B cell (primary cell): ENCODE data around the gene CHD5. TPM values are rescaled to one million over a fixed set of nuclear protein-coding genes. Genes with fewer than 3 reads are reported as not detected.

ENCODE experiments used
- ATAC-seq: fragments of 200-7000 bp; cut with Tn5 transposase; one replicate; pipeline ENCODE4 v1.10.0; 2021; ENCODE audit warnings: low read depth, mild to moderate bottlenecking, moderate number of reproducible peaks, moderate library complexity
- CTCF ChIA-PET: fragments of 350-600 bp; sonication (Branson Sonifier 250); formaldehyde crosslinking; loops from one replicate; lab custom pipeline; 2021; ENCODE audit warnings: antibody characterized with exemption, inconsistent platforms; lab: Charles Lee
- POLR2A ChIA-PET: fragments of 350-600 bp; sonication (Branson Sonifier 250); formaldehyde crosslinking; loops from one replicate; lab custom pipeline; 2021; ENCODE audit warnings: antibody characterized with exemption; lab: Charles Lee
- DNase-seq: peaks from one replicate; pipeline ENCODE4 v3.0.0; 2013
- H2AFZ ChIP-seq: 2 replicates; pipeline ENCODE4 v1.6.1; 2012; ENCODE audit warnings: mild to moderate bottlenecking, low read depth, low read length; ENCODE audit not compliant: insufficient read depth, poor library complexity, severe bottlenecking
- H3K27ac ChIP-seq, 2 donors: 1 replicate in 1 of 2; 2 replicates in 1 of 2; pipeline ENCODE4 v1.5.1; 2012 to 2013; ENCODE audit warnings: low read length in 2 of 2, mild to moderate bottlenecking in 2 of 2, moderate library complexity in 1 of 2
- H3K27me3 ChIP-seq, 4 experiments: fragments of 200-600 bp in 1 of 4; sonication (generic) in 1 of 4; replicated peaks in 1 of 4; 1 replicate in 2 of 4; 2 replicates in 2 of 4; pipeline versions ENCODE4 v1.6.1 to v1.7.0; 2013 to 2016; ENCODE audit warnings: low read length in 3 of 4, mild to moderate bottlenecking in 2 of 4, mixed read lengths in 1 of 4, moderate library complexity in 1 of 4; ENCODE audit not compliant: insufficient read depth in 4 of 4, control insufficient read depth in 3 of 4; ENCODE audit errors: control extremely low read depth in 1 of 4
- H3K36me3 ChIP-seq, 2 experiments: replicated peaks in 1 of 2; 1 replicate in 1 of 2; 2 replicates in 1 of 2; pipeline versions ENCODE4 v1.6.1 to v1.7.1; 2013; ENCODE audit warnings: low read length in 1 of 2; ENCODE audit not compliant: insufficient read depth in 2 of 2, control insufficient read depth in 1 of 2; ENCODE audit errors: control extremely low read depth in 1 of 2, extremely low read depth in 1 of 2
- H3K4me1 ChIP-seq, 2 donors: fragments of 200-600 bp in 1 of 2; sonication (generic) in 1 of 2; 1 replicate in 1 of 2; 2 replicates in 1 of 2; pipeline versions ENCODE4 v1.5.1 to v1.6.1; 2013 to 2017; ENCODE audit warnings: low read length in 2 of 2; ENCODE audit not compliant: control insufficient read depth in 2 of 2, insufficient read depth in 2 of 2
- H3K4me2 ChIP-seq: replicated peaks from 2 replicates; pipeline ENCODE3; 2012; ENCODE audit warnings: mild to moderate bottlenecking, low read depth, low read length; ENCODE audit not compliant: poor library complexity, severe bottlenecking
- H3K4me3 ChIP-seq, 5 experiments: fragments of 200-600 bp in 1 of 5; sonication (generic) in 1 of 5; 1 replicate in 3 of 5; 2 replicates in 2 of 5; pipeline versions ENCODE4 v1.5.1 to v1.7.0; 2011 to 2016; ENCODE audit warnings: low read length in 4 of 5, mild to moderate bottlenecking in 4 of 5, low read depth in 2 of 5, control low read depth in 1 of 5, moderate library complexity in 1 of 5; ENCODE audit not compliant: insufficient read depth in 1 of 5; ENCODE audit errors: control extremely low read depth in 1 of 5, extremely low read depth in 1 of 5
- H3K79me2 ChIP-seq: fragments of 200-600 bp; sonication (generic); one replicate; pipeline ENCODE4 v1.6.0; 2016; ENCODE audit warnings: low read length; ENCODE audit not compliant: control insufficient read depth, insufficient read depth
- H3K9ac ChIP-seq: fragments of 200-600 bp; sonication (generic); 2 replicates; pipeline ENCODE4 v1.6.1; 2017; ENCODE audit warnings: mild to moderate bottlenecking, low read length, moderate library complexity
- H3K9me3 ChIP-seq, 3 donors: one replicate each; pipeline versions ENCODE4 v1.6.1 to v1.7.1; 2013; ENCODE audit warnings: low read length in 2 of 3; ENCODE audit not compliant: control insufficient read depth in 2 of 3, insufficient read depth in 1 of 3; ENCODE audit errors: control extremely low read depth in 1 of 3
- H4K20me1 ChIP-seq: 2 replicates; pipeline ENCODE4 v1.6.0; 2012; ENCODE audit warnings: mild to moderate bottlenecking, low read length; ENCODE audit not compliant: insufficient read depth, control insufficient read depth, poor library complexity, severe bottlenecking
- H3K27ac Mint-ChIP-seq: one replicate; pipeline ENCODE4 v1.8.0; 2021; ENCODE audit warnings: mixed read lengths
- H3K27me3 Mint-ChIP-seq: one replicate; pipeline ENCODE4 v1.8.0; 2021; ENCODE audit warnings: mixed read lengths
- H3K4me1 Mint-ChIP-seq: one replicate; pipeline ENCODE4 v1.8.0; 2021; ENCODE audit warnings: mixed read lengths
- H3K4me3 Mint-ChIP-seq: one replicate; pipeline ENCODE4 v1.8.0; 2021; ENCODE audit warnings: mixed read lengths
- H3K9me3 Mint-ChIP-seq: one replicate; pipeline ENCODE4 v1.8.0; 2022; ENCODE audit warnings: mixed read lengths; ENCODE audit not compliant: insufficient read depth
- EZH2 ChIP-seq: IDR thresholded peaks from 2 replicates; pipeline ENCODE4 v1.6.1; 2012; ENCODE audit warnings: borderline replicate concordance, low read depth, mild to moderate bottlenecking, moderate library complexity, low read length; ENCODE audit not compliant: insufficient read depth, poor library complexity, severe bottlenecking
- WGBS: methylation state at CpG from one replicate; pipeline ENCODE4 v1.1.5; 2013; ENCODE audit warnings: missing lambda C conversion rate; ENCODE audit not compliant: insufficient coverage; 5-methylcytosine and 5-hydroxymethylcytosine counted together
- intact Hi-C: fragments of 100-400 bp; cut with micrococcal nuclease; formaldehyde crosslinking; loops from one replicate; pipeline ENCODE4 v1.10.0; 2022
- polyA plus RNA-seq: library from polyadenylated mRNA; depleted of rRNA; stranded (reverse); fragments of >200 nt; gene quantifications from 2 replicates; pipeline ENCODE4 v1.2.3, GENCODE V29; 2012
- total RNA-seq, 2 donors: library from RNA; stranded (reverse); fragments of 120-200 nt in 1 of 2; gene quantifications; 1 replicate in 1 of 2; 2 replicates in 1 of 2; pipeline versions ENCODE4 v1.2.3 to v1.2.4, GENCODE V29; 2013 to 2022
- TF ChIP-seq, protein P1 (sequence below): fragments of 200-600 bp; IDR thresholded peaks from one replicate; pipeline ENCODE4 v1.8.0; 2022; ENCODE audit warnings: antibody characterized with exemption, mild to moderate bottlenecking

Gene CHD5
- total and polyA plus RNA-seq, 2 donors (not counting 1 experiment from before 2014, with no cell fraction given) = 0.18 to 0.20 TPM

DNA sequence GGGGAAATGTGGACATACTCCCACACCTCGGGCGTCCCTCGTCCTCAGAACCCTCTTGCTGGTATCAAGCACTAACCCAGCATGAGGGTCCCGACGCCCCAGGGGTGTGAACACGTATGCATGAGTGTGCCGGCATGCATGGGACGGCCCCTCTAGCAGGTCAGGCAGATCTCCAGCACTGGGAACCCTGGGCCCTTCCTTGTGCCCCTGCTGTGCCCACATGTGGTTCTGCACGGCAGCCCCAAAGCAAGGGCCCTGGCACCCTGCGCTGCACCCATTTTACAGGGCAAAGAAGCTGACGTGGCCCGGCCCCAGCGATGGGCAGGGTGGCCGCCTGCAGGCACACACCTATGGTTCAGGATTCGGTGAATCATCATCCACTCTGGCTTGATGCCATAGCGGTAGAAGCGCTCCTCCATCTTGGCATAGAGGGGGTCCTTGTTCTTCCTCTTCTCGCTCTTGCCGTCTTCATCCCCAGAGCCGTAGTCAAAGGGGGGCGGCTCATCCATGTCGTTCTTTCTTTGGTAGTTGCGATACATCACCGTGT, 34.2 kb downstream of the CHD5 start:
- no peak overlapping the region for H3K27ac ChIP-seq
- Mint-ChIP-seq H3K4me1 (peaks cover 7% of the 10 kb centered on the region), H3K9me3 (no peaks in the 10 kb centered on the region), H3K27ac (no peak overlapping the region), H3K27me3 (peaks cover 17% of the 10 kb centered on the region), H3K4me3 (no peak overlapping the region)
- H3K79me2 ChIP-seq = no peaks in the 10 kb centered on the region
- H3K4me2 ChIP-seq = no peak overlapping the region
- peaks cover 0 to 7% (median 0%) of the 10 kb centered on the region in 3 donors for H3K9me3 ChIP-seq
- peaks cover 0 to 24% (median 2%) of the 10 kb centered on the region in 4 experiments for H3K27me3 ChIP-seq
- no peak overlapping the region for H3K9ac ChIP-seq
- CTCF ChIA-PET = no interaction called here
- H2AFZ ChIP-seq = no peak overlapping the region
- H3K4me1 ChIP-seq = peaks cover 11 to 12% of the 10 kb centered on the region in 2 donors
- intact Hi-C loops = no loop called here
- ATAC-seq = no peak
- WGBS = 97% methylated on average over 24 of the region's 24 CpGs
- no peaks in the 10 kb centered on the region for H3K36me3 ChIP-seq
- no peak overlapping the region for H3K4me3 ChIP-seq
- no peak for DNase-seq
- no peaks in the 10 kb centered on the region for H4K20me1 ChIP-seq
- TF ChIP-seq EZH2 = no peak
- TF ChIP-seq, protein P1, sequence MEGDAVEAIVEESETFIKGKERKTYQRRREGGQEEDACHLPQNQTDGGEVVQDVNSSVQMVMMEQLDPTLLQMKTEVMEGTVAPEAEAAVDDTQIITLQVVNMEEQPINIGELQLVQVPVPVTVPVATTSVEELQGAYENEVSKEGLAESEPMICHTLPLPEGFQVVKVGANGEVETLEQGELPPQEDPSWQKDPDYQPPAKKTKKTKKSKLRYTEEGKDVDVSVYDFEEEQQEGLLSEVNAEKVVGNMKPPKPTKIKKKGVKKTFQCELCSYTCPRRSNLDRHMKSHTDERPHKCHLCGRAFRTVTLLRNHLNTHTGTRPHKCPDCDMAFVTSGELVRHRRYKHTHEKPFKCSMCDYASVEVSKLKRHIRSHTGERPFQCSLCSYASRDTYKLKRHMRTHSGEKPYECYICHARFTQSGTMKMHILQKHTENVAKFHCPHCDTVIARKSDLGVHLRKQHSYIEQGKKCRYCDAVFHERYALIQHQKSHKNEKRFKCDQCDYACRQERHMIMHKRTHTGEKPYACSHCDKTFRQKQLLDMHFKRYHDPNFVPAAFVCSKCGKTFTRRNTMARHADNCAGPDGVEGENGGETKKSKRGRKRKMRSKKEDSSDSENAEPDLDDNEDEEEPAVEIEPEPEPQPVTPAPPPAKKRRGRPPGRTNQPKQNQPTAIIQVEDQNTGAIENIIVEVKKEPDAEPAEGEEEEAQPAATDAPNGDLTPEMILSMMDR = no peak
- POLR2A ChIA-PET = no interaction called here

DNA sequence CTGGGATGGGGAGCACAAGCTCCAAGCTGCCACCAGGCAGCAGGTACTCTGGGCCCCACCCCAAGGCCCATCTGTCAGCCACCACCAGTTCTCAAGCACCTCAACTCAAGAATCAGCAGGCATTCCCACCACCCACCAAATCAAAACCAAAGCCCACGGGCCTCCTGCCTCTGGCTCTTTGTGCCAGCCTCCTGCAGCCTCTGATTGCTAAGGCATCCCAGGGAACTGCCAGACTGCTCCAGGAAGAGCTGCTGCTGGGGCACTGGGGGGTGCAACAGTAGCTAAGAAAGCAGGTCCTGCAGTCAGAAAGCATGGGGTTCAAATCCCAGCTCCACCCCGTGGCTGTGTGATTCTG, 34.7 kb downstream of the CHD5 start:
- POLR2A ChIA-PET = no interaction called here
- CTCF ChIA-PET = no interaction called here
- peaks cover 11 to 12% of the 10 kb centered on the region in 2 donors for H3K4me1 ChIP-seq
- intact Hi-C loops = no loop called here
- H2AFZ ChIP-seq = no peak overlapping the region
- TF ChIP-seq, protein P1 = no peak
- no peak for TF ChIP-seq EZH2
- H3K36me3 ChIP-seq = no peaks in the 10 kb centered on the region
- no peak for ATAC-seq
- no peak overlapping the region for H3K4me3 Mint-ChIP-seq
- DNase-seq = no peak
- 82% methylated on average over 2 of the region's 2 CpGs for WGBS
- no peak overlapping the region for H3K27ac ChIP-seq
- peaks cover 0 to 24% (median 2%) of the 10 kb centered on the region in 4 experiments for H3K27me3 ChIP-seq
- H3K9ac ChIP-seq = no peak overlapping the region
- no peak overlapping the region for H3K4me3 ChIP-seq
- H3K9me3 Mint-ChIP-seq = no peaks in the 10 kb centered on the region
- no peak overlapping the region for H3K4me2 ChIP-seq
- no peaks in the 10 kb centered on the region for H3K79me2 ChIP-seq
- H3K27ac Mint-ChIP-seq = no peak overlapping the region
- H3K27me3 Mint-ChIP-seq = peaks cover 17% of the 10 kb centered on the region
- H3K4me1 Mint-ChIP-seq = peaks cover 7% of the 10 kb centered on the region
- H3K9me3 ChIP-seq = peaks cover 0 to 7% (median 0%) of the 10 kb centered on the region in 3 donors
- H4K20me1 ChIP-seq = no peaks in the 10 kb centered on the region
